HCT116 (cell line): ENCODE results near the gene MRAS. TPM values are rescaled to one million over a fixed set of nuclear protein-coding genes. Genes with fewer than 3 reads are reported as not detected.

ENCODE experiments used
- ATAC-seq: fragments of 200-7000 bp; cut with Tn5 transposase; 2 replicates; pipeline ENCODE4 v1.9.1; 2020; ENCODE audit warnings: mild to moderate bottlenecking, moderate library complexity
- BruUV-seq: library from RNA; stranded (reverse); fragments of 400-500 nt; replicated peaks from 2 replicates; lab custom pipeline; 2021; lab: Mats Ljungman, UMichigan
- CTCF ChIA-PET: fragments of 300-600 bp; sonication (Branson Sonifier 250); formaldehyde crosslinking; loops from one replicate; lab custom pipeline; 2021; ENCODE audit warnings: antibody characterized with exemption; lab: Charles Lee
- POLR2A ChIA-PET: fragments of 300-600, 350-600 bp; sonication (Branson Sonifier 250); formaldehyde crosslinking; loops from one replicate; lab custom pipeline; 2021; ENCODE audit warnings: antibody characterized with exemption; lab: Charles Lee
- RAD21 ChIA-PET, 2 experiments: fragments of 300-600 bp; sonication (Branson Sonifier 250); formaldehyde crosslinking; loops; one replicate each; lab custom pipeline; 2023; ENCODE audit warnings: low total read pairs in 2 of 2; ENCODE audit not compliant: uncharacterized antibody in 2 of 2, unreplicated experiment in 2 of 2, low non-redundant PET in 1 of 2; lab: Charles Lee
- DNase-seq: peaks from one replicate; pipeline ENCODE4 v3.0.0-alpha.2; 2010; ENCODE audit warnings: low read depth, low spot score
- H2AFZ ChIP-seq: fragments of 200-600 bp; shearing (Covaris generic), sonication (generic); 2 replicates; pipeline ENCODE4 v1.6.1; 2017; ENCODE audit warnings: low read depth, mixed run types, mixed read lengths, antibody characterized with exemption, low read length; ENCODE audit not compliant: poor library complexity, severe bottlenecking
- H3K27ac ChIP-seq: 2 replicates; pipeline ENCODE4 v1.5.1; 2012; ENCODE audit warnings: low read depth, low read length
- H3K27me3 ChIP-seq: fragments of 200-600 bp; sonication (generic); 2 replicates; pipeline ENCODE4 v1.6.1; 2016; ENCODE audit warnings: mixed run types, low read length, mixed read lengths; ENCODE audit not compliant: insufficient read depth
- H3K36me3 ChIP-seq, 2 experiments: fragments of 200-500 bp in 1 of 2; fragments of 200-600 bp in 1 of 2; sonication (Bioruptor generic) in 1 of 2; sonication (generic) in 1 of 2; 2 replicates each; pipeline versions ENCODE4 v1.5.1 to v1.6.1; 2014 to 2016; ENCODE audit warnings: low read length in 2 of 2, inconsistent platforms in 1 of 2, mixed read lengths in 1 of 2, mixed run types in 1 of 2; ENCODE audit not compliant: insufficient read depth in 2 of 2, control insufficient read depth in 1 of 2
- H3K4me1 ChIP-seq, 2 experiments: fragments of 200-600 bp in 1 of 2; sonication (generic) in 1 of 2; 2 replicates each; pipeline versions ENCODE4 v1.5.1 to v1.6.1; 2012 to 2017; ENCODE audit warnings: low read length in 2 of 2, inconsistent platforms in 1 of 2, mild to moderate bottlenecking in 1 of 2, mixed read lengths in 1 of 2, mixed run types in 1 of 2, moderate library complexity in 1 of 2; ENCODE audit not compliant: insufficient read depth in 2 of 2, control insufficient read depth in 1 of 2
- H3K4me2 ChIP-seq: fragments of 200-600 bp; sonication (generic); 2 replicates; pipeline ENCODE4 v1.6.1; 2017; ENCODE audit warnings: mixed run types, low read length, mixed read lengths
- H3K4me3 ChIP-seq, 2 experiments: fragments of 200-600 bp in 1 of 2; sonication (generic) in 1 of 2; replicated peaks in 1 of 2; 2 replicates each; pipeline ENCODE4 v1.5.1; 2011 to 2016; ENCODE audit warnings: low read length in 2 of 2, control low read depth in 1 of 2, low read depth in 1 of 2, mild to moderate bottlenecking in 1 of 2, mixed read lengths in 1 of 2, mixed run types in 1 of 2
- H3K79me2 ChIP-seq: fragments of 200-600 bp; sonication (generic); 2 replicates; pipeline ENCODE4 v1.6.1; 2017; ENCODE audit warnings: mild to moderate bottlenecking, mixed run types, low read length, moderate library complexity, mixed read lengths; ENCODE audit not compliant: insufficient read depth
- H3K9ac ChIP-seq: fragments of 200-600 bp; sonication (generic); 2 replicates; pipeline ENCODE4 v1.6.1; 2016; ENCODE audit warnings: low read length, mixed read lengths
- H3K9me2 ChIP-seq: fragments of 200-600 bp; sonication (generic), shearing (Covaris generic); 2 replicates; pipeline ENCODE4 v1.6.1; 2017; ENCODE audit warnings: mixed run types, mild to moderate bottlenecking, moderate library complexity; ENCODE audit not compliant: insufficient read depth
- H3K9me3 ChIP-seq, 2 experiments: fragments of 200-500 bp in 1 of 2; fragments of 200-600 bp in 1 of 2; sonication (Bioruptor generic) in 1 of 2; sonication (generic) in 1 of 2; 2 replicates each; pipeline ENCODE4 v1.6.1; 2014 to 2017; ENCODE audit warnings: low read length in 2 of 2, mixed read lengths in 2 of 2, inconsistent platforms in 1 of 2, low read depth in 1 of 2, mild to moderate bottlenecking in 1 of 2, mixed run types in 1 of 2, moderate library complexity in 1 of 2; ENCODE audit not compliant: control insufficient read depth in 1 of 2, insufficient read depth in 1 of 2
- H4K20me1 ChIP-seq: fragments of 200-600 bp; sonication (generic), shearing (Covaris generic); 2 replicates; pipeline ENCODE4 v1.6.1; 2017; ENCODE audit warnings: mixed run types, mild to moderate bottlenecking, moderate library complexity; ENCODE audit not compliant: insufficient read depth
- CBX3 ChIP-seq: IDR thresholded peaks from 2 replicates; pipeline ENCODE4 v1.6.1; 2012; ENCODE audit warnings: low read depth
- CEBPB ChIP-seq: IDR thresholded peaks from 2 replicates; pipeline ENCODE4 v1.6.1; 2012; ENCODE audit warnings: low read depth
- ELF1 ChIP-seq: IDR thresholded peaks from 2 replicates; pipeline ENCODE4 v1.6.1; 2012; ENCODE audit warnings: low read depth, borderline replicate concordance
- EZH2phosphoT487 ChIP-seq: fragments of 200-600 bp; IDR thresholded peaks from 2 replicates; pipeline ENCODE4 v1.6.1; 2018; ENCODE audit warnings: antibody characterized with exemption, borderline replicate concordance
- FOSL1 ChIP-seq: IDR thresholded peaks from 2 replicates; pipeline ENCODE4 v1.6.1; 2012; ENCODE audit warnings: low read depth
- MAX ChIP-seq: IDR thresholded peaks from 2 replicates; pipeline ENCODE4 v1.6.1; 2012
- POLR2A ChIP-seq: IDR thresholded peaks from 2 replicates; pipeline ENCODE4 v1.7.0; 2011; ENCODE audit warnings: borderline replicate concordance; ENCODE audit not compliant: insufficient read depth, insufficient read length; ENCODE audit errors: extremely low read depth
- RAD21 ChIP-seq: IDR thresholded peaks from 2 replicates; pipeline ENCODE4 v1.6.1; 2012; ENCODE audit warnings: low read depth, mild to moderate bottlenecking
- SP1 ChIP-seq: IDR thresholded peaks from 2 replicates; pipeline ENCODE4 v1.6.1; 2012; ENCODE audit warnings: low read depth
- SRF ChIP-seq: IDR thresholded peaks from 2 replicates; pipeline ENCODE4 v1.6.1; 2012; ENCODE audit warnings: low read depth
- TCF7L2 ChIP-seq: IDR thresholded peaks from 2 replicates; pipeline ENCODE4 v1.7.0; 2011; ENCODE audit warnings: borderline replicate concordance, inconsistent platforms; ENCODE audit not compliant: insufficient read depth, insufficient read length; ENCODE audit errors: extremely low read depth
- YY1 ChIP-seq: IDR thresholded peaks from 2 replicates; pipeline ENCODE4 v1.6.1; 2011; ENCODE audit warnings: low read length, low read depth, moderate library complexity, mild to moderate bottlenecking; ENCODE audit not compliant: insufficient replicate concordance; ENCODE audit errors: extremely low read depth
- ZFX ChIP-seq: fragments of 450-650 bp; IDR thresholded peaks from 2 replicates; pipeline ENCODE4 v1.6.1; 2017
- ZNF274 ChIP-seq: fragments of 200-500 bp; sonication (Bioruptor generic); IDR thresholded peaks from 2 replicates; pipeline ENCODE4 v1.6.1; 2014; ENCODE audit warnings: mild to moderate bottlenecking, low read depth, low read length, inconsistent platforms
- intact Hi-C: fragments of 100-400 bp; cut with micrococcal nuclease; formaldehyde crosslinking; loops from 2 replicates; pipeline ENCODE4 v1.10.0; 2022
- total RNA-seq: library from RNA; stranded (reverse); gene quantifications from one replicate; pipeline ENCODE4 v1.2.1, GENCODE V29; 2021; ENCODE audit not compliant: unreplicated experiment
- TF ChIP-seq, protein P1 (sequence below), 3 experiments: fragments of 200-600 bp in 1 of 3; sonication (generic) in 1 of 3; IDR thresholded peaks in 2 of 3; conservative IDR thresholded peaks in 1 of 3; 2 replicates each; pipeline ENCODE4 v1.5.1; 2012 to 2017; ENCODE audit warnings: low read depth in 2 of 3, low read length in 2 of 3, antibody characterized with exemption in 1 of 3, borderline replicate concordance in 1 of 3, control low read depth in 1 of 3, mild to moderate bottlenecking in 1 of 3, mixed read lengths in 1 of 3, mixed run types in 1 of 3, moderate library complexity in 1 of 3; ENCODE audit not compliant: insufficient read depth in 1 of 3
- TF ChIP-seq, protein P2 (sequence below): IDR thresholded peaks from 2 replicates; pipeline ENCODE4 v1.6.1; 2012; ENCODE audit warnings: low read depth
- TF ChIP-seq, protein P3 (sequence below): IDR thresholded peaks from 2 replicates; pipeline ENCODE4 v1.6.1; 2012

MRAS gene
- total RNA-seq, 1 experiment from 2014 or later, result 13.5 TPM

DNA sequence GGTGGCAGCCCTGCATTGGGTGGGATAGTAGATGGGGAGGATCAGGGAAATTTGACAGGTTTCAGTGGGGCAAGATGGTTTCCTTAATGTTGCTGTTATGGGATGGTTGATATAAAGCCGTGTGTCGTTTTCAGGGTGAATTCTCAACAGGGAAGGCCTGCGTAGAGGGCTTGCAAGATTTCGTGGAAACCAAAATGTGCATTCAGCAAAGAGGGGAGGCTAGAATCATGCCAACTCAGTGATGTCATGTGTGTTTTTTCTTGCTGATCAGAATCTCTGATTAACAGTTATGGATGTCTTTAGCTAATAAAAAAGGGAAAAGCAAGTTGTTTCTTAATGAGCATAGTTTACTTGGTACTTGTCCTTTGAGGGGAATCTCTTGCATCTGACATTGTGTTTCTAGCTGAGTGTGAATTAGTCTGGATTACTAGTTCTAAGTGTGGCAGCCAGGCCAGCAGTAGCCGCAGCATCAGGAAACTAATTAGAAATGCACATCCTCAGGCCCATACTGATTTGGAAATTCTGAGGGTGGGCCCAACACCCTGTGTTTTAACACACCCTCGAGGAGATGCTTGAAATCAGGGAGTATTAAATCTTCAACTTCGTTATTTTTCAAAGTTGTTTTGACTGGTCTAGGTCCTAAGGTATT lies 24.8 kb downstream of the MRAS start:
- POLR2A ChIA-PET, result no interaction called here
- DNase-seq (no peak), ATAC-seq (no peak)
- Histone ChIP-seq H4K20me1 (no peaks in the 10 kb centered on the region), H3K27me3 (no peaks in the 10 kb centered on the region), H2AFZ (no peak overlapping the region), H3K9me3 (no peaks in the 10 kb centered on the region), H3K79me2 (no peaks in the 10 kb centered on the region), H3K36me3 (no peaks in the 10 kb centered on the region; a peak in 1 of 4 replicates), H3K4me1 (no peaks in the 10 kb centered on the region; a peak in 1 of 4 replicates), H3K4me3 (no peak overlapping the region), H3K9me2 (no peaks in the 10 kb centered on the region), H3K4me2 (no peak overlapping the region), H3K9ac (no peak overlapping the region), H3K27ac (no peak overlapping the region)
- CTCF ChIA-PET, result no interaction called here
- RAD21 ChIA-PET, result no interaction called here
- BruUV-seq, result no TSS peak
- intact Hi-C loops, result no loop called here
- TF ChIP-seq, protein P1, sequence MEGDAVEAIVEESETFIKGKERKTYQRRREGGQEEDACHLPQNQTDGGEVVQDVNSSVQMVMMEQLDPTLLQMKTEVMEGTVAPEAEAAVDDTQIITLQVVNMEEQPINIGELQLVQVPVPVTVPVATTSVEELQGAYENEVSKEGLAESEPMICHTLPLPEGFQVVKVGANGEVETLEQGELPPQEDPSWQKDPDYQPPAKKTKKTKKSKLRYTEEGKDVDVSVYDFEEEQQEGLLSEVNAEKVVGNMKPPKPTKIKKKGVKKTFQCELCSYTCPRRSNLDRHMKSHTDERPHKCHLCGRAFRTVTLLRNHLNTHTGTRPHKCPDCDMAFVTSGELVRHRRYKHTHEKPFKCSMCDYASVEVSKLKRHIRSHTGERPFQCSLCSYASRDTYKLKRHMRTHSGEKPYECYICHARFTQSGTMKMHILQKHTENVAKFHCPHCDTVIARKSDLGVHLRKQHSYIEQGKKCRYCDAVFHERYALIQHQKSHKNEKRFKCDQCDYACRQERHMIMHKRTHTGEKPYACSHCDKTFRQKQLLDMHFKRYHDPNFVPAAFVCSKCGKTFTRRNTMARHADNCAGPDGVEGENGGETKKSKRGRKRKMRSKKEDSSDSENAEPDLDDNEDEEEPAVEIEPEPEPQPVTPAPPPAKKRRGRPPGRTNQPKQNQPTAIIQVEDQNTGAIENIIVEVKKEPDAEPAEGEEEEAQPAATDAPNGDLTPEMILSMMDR (IDR thresholded peaks at IDR 0.05 in 2 of 3, conservative IDR thresholded peaks at IDR 0.05 in 1 of 3; ENCODE audit: borderline replicate concordance in 1 of 3, insufficient read depth in 1 of 3, low read depth in 2 of 3, low read length in 2 of 3), result no peak
- TF ChIP-seq ZFX (no peak), YY1 (no peak), RAD21 (no peak), ZNF274 (no peak), MAX (no peak), EZH2phosphoT487 (no peak), POLR2A (no peak), ELF1 (no peak), SRF (no peak), CEBPB (no peak), CBX3 (no peak), TCF7L2 (no peak), FOSL1 (no peak), SP1 (no peak)
- TF ChIP-seq, protein P2, sequence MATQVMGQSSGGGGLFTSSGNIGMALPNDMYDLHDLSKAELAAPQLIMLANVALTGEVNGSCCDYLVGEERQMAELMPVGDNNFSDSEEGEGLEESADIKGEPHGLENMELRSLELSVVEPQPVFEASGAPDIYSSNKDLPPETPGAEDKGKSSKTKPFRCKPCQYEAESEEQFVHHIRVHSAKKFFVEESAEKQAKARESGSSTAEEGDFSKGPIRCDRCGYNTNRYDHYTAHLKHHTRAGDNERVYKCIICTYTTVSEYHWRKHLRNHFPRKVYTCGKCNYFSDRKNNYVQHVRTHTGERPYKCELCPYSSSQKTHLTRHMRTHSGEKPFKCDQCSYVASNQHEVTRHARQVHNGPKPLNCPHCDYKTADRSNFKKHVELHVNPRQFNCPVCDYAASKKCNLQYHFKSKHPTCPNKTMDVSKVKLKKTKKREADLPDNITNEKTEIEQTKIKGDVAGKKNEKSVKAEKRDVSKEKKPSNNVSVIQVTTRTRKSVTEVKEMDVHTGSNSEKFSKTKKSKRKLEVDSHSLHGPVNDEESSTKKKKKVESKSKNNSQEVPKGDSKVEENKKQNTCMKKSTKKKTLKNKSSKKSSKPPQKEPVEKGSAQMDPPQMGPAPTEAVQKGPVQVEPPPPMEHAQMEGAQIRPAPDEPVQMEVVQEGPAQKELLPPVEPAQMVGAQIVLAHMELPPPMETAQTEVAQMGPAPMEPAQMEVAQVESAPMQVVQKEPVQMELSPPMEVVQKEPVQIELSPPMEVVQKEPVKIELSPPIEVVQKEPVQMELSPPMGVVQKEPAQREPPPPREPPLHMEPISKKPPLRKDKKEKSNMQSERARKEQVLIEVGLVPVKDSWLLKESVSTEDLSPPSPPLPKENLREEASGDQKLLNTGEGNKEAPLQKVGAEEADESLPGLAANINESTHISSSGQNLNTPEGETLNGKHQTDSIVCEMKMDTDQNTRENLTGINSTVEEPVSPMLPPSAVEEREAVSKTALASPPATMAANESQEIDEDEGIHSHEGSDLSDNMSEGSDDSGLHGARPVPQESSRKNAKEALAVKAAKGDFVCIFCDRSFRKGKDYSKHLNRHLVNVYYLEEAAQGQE, result no peak
- TF ChIP-seq, protein P3, sequence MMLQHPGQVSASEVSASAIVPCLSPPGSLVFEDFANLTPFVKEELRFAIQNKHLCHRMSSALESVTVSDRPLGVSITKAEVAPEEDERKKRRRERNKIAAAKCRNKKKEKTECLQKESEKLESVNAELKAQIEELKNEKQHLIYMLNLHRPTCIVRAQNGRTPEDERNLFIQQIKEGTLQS, result no peak
